NCI-H1436 treated with DMSO at 0.1 percent for 48 hours (cell line): ENCODE data around the gene LINC00237.
A peak's percentile ranks its signal among the peaks of the same experiment; 100 is the strongest.

Experiments
- DNase-seq: peaks from one replicate; lab custom pipeline; 2025; lab: John Stamatoyannopoulos, UW

LINC00237 gene

GRCh38 chr20:21106171-21107017, at the start of gene LINC00237:
TSS of gene LINC00237 (minus strand) at chr20:21106358.
- no peak for DNase-seq

GRCh38 chr20:21155268-21155667, 49.1 kb upstream of the LINC00237 start:
- no peak for DNase-seq

- no peak for DNase-seq
Observed at GRCh38 chr20:21154692-21155091, 48.5 kb upstream of the LINC00237 start.

GRCh38 chr20:21151791-21152190, 45.6 kb upstream of the LINC00237 start:
- DNase-seq = no peak

- DNase-seq = no peak
Observed at GRCh38 chr20:21149344-21149743, 43.2 kb upstream of the LINC00237 start.

GRCh38 chr20:21147593-21147992, 41.4 kb upstream of the LINC00237 start:
- no peak for DNase-seq

- no peak for DNase-seq
Observed at GRCh38 chr20:21146215-21146614, 40.1 kb upstream of the LINC00237 start.

GRCh38 chr20:21145424-21145823, 39.3 kb upstream of the LINC00237 start:
- no peak for DNase-seq

GRCh38 chr20:21143194-21143890, 37.2 kb upstream of the LINC00237 start:
- no peak for DNase-seq

GRCh38 chr20:21141825-21142224, 35.7 kb upstream of the LINC00237 start:
- no peak for DNase-seq

- DNase-seq = no peak
Observed at GRCh38 chr20:21139881-21140566, 33.9 kb upstream of the LINC00237 start.

- no peak for DNase-seq
Observed at GRCh38 chr20:21137078-21137477, 30.9 kb upstream of the LINC00237 start.

GRCh38 chr20:21136015-21136732, 30.0 kb upstream of the LINC00237 start:
- no peak for DNase-seq

GRCh38 chr20:21134883-21135493, 28.8 kb upstream of the LINC00237 start:
- DNase-seq = no peak

GRCh38 chr20:21133917-21134622, 27.9 kb upstream of the LINC00237 start:
- no peak for DNase-seq

GRCh38 chr20:21133404-21133803, 27.2 kb upstream of the LINC00237 start:
- no peak for DNase-seq

- DNase-seq = no peak
Observed at GRCh38 chr20:21129861-21130260, 23.7 kb upstream of the LINC00237 start.

- no peak for DNase-seq
Observed at GRCh38 chr20:21127201-21127981, 21.2 kb upstream of the LINC00237 start.

GRCh38 chr20:21126581-21126870, 20.4 kb upstream of the LINC00237 start:
- DNase-seq = no peak

GRCh38 chr20:21125849-21126580, 19.9 kb upstream of the LINC00237 start, which contains the start of gene KIZ:
TSS of gene KIZ (plus strand) at chr20:21126082. CDS start at chr20:21126116, 34 bp downstream.
- peak; percentile 82 for DNase-seq
